ENCODE measurements around the gene PARP4.
"Not testable (repeated sequence)": the region's sequence is repeated elsewhere in the genome, so short reads cannot be mapped to it uniquely, and the experiment has no call there.

The PARP4 gene

GRCh38 chr13:24452044-24452443 lies 60.5 kb downstream of the PARP4 start:
- DNase-seq: no peak

- no peak for DNase-seq
These were observed 62.0 kb downstream of the PARP4 start for GRCh38 chr13:24450530-24450929.

GRCh38 chr13:24444851-24445250 lies 67.7 kb downstream of the PARP4 start:
- not testable (repeated sequence) for DNase-seq

DNA sequence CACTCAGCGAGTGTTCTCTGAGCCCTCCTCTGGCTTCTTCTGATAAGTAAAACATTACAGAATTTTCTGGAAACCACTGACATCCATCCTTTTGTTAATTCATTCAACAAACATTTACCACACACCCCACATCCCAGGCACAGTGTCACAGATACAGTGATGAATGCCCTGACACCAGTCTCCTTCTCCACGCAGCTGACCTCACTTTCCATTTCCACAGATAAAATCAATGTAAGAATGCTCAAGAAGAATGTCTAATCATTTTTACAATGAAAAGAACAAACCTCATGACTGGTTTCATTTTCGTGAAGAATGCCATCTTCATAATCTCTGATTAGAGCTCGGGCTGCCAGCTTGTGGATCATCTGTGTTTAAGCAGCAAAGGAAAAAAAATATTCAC lies 69.2 kb downstream of the PARP4 start:
- DNase-seq: no peak

DNA sequence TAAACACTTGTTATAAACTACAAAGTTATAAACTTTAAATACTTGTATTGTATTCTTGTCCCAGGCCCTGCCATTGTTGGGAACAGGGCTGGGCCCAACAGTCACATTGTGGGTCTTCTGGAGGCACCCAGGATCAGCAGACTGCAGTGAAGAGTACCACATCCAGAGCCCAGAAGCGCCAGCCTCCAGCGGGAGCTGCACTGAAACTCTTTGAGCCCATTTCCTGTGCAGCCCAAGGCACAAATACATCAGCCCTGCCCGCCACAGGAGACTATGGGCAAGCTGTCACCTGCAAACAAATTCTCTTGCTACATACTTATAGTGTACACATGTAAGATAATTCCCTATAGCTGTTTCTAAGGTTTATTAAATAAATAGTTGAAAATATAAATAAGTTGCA lies 86.5 kb downstream of the PARP4 start:
- not testable (repeated sequence) for DNase-seq

DNA sequence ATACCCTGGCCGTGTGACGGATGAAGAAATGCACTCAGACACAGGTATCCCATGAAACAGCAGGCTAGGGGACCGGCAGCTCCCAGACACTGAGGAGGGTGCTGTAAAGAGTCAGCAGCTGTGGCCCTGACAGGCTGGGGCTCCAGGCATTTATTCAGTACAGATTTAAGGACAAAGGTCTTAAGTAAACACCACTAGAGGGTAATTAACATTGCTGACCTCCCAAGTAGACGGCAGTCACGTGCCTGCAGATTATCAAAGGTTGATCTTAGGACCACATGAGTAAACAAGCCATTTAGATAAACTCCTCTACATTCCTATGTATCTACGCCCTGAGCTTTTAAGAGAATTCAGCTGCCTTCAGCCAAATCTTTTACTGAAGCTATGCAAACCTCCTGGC lies 92.9 kb downstream of the PARP4 start:
- not testable (repeated sequence) for DNase-seq

DNA sequence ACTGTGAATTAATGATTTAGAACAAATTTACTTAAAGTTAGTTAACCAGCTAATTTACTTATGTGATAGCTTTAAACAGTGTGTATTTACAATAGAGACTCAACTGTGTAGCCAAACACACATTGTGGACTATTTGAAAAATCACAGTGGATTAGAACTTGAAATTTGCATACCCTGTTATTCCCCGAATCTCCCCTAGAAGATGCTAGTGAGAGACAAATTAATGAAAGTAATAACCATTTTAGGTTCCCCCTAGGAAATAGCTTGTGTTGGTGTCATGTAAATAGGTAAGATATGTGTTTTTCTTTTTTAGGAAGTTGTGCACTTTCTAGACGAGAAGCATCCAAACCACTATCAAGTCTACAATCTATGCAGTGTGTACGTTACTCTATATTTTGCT lies 104.7 kb downstream of the PARP4 start:
- DNase-seq: no peak

- no peak for DNase-seq
These were observed 106.1 kb downstream of the PARP4 start for GRCh38 chr13:24406524-24406923.

DNA sequence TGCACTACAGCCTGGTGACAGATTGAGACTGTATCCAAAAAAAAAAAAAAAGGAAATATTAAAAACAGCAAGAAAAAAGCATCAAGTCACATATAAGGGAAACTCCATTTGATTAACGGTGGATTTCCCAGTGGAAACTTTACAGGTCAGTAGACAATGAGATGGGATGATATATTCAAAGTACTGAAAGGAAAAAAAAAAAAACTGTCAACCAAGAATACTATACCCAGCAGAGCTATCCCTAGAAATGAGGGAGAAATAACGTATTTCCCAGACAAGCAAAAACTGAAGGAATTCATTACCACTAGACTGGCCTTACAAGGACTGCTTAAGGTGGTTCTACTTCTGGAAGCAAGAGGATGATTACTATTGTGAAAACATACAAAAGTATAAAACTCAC lies 115.8 kb downstream of the PARP4 start:
- DNase-seq: no peak

GRCh38 chr13:24392972-24393371 lies 119.6 kb downstream of the PARP4 start:
- no peak for DNase-seq

- not testable (repeated sequence) for DNase-seq
These were observed 120.6 kb downstream of the PARP4 start for GRCh38 chr13:24391771-24392683.

DNA sequence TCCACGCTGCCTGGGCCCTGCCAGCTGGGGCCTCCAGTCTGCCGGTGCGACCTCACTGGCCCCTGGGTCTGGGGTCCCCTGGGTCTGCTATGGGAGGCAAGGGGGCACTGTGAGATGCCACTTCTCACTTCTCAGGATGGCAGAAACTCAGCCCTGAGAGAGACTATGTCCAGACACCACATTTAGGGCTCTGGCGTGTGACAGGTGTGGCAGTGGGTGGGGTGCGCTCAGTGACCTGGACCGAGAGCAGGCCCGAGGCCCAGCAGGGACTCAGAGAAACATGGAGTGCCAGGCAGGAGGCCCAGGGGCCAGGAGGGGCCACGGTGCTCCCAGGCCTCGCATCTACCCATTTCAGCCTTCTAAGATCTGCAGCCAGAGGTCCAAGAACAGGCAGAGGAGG lies 121.8 kb downstream of the PARP4 start:
- not testable (repeated sequence) for DNase-seq

GRCh38 chr13:24389506-24389905 lies 123.1 kb downstream of the PARP4 start:
- DNase-seq: no peak

DNA sequence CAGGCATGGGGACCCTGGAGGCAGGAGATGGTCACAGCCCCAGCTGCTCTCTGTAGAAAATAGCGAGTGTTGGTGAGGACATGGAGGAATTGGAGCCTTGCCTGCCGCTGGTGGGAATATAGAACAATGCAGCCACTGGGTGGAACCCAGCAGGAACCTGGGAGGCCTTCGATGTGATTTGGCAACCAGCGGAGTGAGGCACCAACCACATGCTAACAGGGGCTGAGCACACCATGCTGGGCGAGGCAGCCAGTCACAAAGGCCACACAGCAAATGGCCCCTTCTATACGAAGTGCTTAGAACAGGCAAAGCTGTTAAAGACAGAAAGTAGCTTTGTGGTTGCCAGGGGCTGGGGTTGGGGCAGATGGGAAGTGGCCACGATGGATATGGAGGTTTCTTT lies 123.8 kb downstream of the PARP4 start:
- not testable (repeated sequence) for DNase-seq

- DNase-seq: no peak
These were observed 125.5 kb downstream of the PARP4 start for GRCh38 chr13:24386816-24387708.

GRCh38 chr13:24385902-24386301 lies 126.7 kb downstream of the PARP4 start:
- DNase-seq: no peak

GRCh38 chr13:24384946-24385345 lies 127.6 kb downstream of the PARP4 start:
- DNase-seq: not testable (repeated sequence)

DNA sequence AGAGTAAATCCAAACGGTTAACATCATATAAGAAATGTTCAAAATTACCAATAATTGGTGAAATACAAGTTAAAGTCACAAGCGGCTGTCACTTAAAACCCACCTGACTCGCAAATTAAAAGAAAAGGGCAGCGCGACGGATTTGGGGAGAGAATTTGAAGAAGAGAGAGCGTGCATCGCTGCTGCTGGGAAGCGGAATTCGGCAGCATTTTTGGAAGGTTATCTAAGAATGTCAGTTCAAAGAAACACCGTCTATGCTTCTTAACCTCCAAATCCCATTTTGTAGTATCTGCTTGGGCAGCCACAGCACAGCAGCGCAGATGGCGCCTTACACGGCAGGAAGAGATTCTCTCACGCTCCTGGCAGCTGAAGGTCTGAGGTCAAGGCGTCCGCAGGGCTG lies 128.5 kb downstream of the PARP4 start:
- DNase-seq: not testable (repeated sequence)

DNA sequence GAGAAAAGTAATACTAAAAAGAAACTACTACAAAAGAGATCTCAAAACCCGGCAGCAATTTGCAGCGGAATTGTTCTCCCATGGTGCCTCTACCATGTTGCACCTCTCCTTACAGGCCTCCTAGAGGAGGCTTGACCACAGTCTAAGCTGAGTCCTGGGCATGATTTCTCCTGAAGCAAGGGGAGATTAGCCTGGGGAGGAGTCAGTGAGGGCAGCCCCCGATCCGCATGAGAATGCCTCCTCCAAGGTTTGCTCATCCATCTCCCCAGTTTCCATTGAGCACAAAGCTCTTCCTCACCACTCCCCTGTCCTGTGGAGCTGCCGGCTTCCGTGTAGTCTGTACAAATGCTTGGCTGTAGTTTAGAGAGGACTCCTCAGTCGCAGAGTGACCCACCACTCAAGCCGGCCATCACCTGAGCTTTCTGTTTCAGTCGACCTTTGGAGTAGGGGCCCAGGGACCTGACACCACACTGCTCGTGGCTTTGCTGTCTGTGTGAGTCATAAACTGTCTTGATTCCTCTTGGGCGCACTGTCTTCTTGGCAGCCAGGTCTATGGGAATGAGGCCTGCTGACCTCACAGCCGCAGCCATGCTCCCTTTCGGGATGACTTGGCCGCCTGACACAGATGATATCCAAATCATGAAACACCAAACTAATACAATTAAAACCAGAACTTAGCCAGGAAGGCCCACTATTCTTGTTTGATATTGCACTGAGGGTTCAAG lies 130.9 kb downstream of the PARP4 start:
- no peak for DNase-seq

DNA sequence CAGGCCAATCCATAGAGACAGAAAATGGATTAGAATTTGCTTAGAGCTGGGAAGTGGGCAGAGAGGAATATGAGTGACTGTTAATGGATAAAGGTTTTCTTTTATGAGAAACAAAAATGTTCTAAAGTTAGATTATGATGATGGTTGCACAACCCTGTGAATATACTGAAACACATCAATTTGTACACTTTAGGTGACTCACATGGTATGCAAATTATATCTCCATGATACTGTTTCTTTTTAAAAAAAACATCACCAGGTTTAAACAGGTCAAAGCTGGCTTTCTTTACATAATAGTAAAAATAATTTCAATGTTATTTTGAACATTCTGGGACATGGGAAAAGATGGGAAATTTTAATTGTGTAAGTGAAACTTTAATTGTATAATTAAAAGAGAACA lies 131.7 kb downstream of the PARP4 start:
- DNase-seq: not testable (repeated sequence)

DNA sequence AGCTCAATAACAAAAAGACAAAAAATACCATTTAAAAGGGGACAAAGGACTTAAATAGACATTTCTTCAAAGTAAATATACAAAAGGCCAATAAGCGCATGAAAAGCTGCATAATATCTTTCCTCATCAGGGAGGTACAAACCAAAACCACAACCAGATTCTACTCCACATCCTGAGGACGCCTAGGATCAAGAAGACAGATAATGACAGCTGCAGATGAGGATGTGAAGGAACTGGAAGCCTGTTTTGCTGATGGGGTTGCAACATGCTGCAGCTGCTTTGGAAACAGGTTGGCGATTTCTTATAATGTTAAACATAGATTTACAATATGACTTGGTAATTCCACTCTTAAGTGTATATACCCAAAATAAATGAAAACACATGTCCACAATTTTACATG lies 132.4 kb downstream of the PARP4 start:
- DNase-seq: not testable (repeated sequence)

All from anterior cingulate cortex (tissue), 58 donors.